Measurements from ENCODE around the gene TGFB1. TPM values are rescaled to one million over a fixed set of nuclear protein-coding genes. Genes with fewer than 3 reads are reported as not detected.
"Not testable (repeated sequence)": the region's sequence is repeated elsewhere in the genome, so short reads cannot be mapped to it uniquely, and the experiment has no call there.

TGFB1 gene
- total RNA-seq, 1 donor from 2014 or later: 195 TPM

DNA sequence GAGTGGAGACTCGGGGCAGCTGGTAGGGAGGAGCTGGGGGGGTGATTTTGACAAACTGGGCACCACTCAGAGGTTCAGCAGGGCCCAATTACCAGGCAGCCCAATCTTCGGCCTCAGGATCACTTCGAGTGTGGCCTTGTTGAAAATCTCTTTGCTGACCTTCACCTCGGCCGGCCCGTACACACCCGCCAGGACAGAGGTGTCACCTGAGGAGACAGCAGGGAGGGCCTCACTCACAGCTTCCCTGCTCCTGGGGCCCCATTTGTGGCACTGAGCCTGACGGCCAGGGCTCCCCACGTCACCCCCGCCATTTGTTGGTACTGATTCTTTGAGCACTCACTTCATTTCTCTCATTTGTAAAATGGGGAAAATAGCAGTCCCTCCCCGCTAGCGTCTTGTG lies 39.1 kb upstream of the TGFB1 start:
- Mint-ChIP-seq H3K9me3 (ENCODE audit: low read depth) (no peaks in the 10 kb centered on the region), H3K36me3 (ENCODE audit: low read depth) (peaks cover 3% of the 10 kb centered on the region), H3K27ac (ENCODE audit: unreplicated experiment) (no peak overlapping the region), H3K27me3 (ENCODE audit: low read depth) (no peaks in the 10 kb centered on the region), H3K4me3 (ENCODE audit: unreplicated experiment) (no peak overlapping the region), H3K4me1 (ENCODE audit: low read depth) (peaks cover 18% of the 10 kb centered on the region)
- TF ChIP-seq, protein P1, sequence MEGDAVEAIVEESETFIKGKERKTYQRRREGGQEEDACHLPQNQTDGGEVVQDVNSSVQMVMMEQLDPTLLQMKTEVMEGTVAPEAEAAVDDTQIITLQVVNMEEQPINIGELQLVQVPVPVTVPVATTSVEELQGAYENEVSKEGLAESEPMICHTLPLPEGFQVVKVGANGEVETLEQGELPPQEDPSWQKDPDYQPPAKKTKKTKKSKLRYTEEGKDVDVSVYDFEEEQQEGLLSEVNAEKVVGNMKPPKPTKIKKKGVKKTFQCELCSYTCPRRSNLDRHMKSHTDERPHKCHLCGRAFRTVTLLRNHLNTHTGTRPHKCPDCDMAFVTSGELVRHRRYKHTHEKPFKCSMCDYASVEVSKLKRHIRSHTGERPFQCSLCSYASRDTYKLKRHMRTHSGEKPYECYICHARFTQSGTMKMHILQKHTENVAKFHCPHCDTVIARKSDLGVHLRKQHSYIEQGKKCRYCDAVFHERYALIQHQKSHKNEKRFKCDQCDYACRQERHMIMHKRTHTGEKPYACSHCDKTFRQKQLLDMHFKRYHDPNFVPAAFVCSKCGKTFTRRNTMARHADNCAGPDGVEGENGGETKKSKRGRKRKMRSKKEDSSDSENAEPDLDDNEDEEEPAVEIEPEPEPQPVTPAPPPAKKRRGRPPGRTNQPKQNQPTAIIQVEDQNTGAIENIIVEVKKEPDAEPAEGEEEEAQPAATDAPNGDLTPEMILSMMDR (IDR thresholded peaks at IDR 0.05): no peak
- no peak for DNase-seq (ENCODE audit: low spot score)

DNA sequence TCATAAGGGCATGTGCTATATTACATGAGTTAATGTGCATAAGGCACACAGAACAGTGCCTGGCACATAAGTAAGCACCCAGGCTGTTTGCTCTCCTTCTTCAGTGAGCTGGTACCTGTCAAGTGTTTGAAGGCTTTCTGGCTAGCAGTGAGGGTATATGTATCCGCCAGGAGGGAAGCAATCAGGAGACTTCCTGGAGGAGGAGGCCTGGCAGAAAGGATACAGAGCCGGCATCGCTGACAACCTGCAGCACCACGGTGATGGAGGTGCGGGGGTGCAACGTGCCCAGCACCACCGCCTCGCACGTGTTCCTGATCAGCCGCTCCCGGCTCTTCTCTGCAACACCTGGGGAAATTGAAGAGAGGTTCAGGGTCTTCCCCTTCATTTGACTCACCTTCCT lies 37.9 kb upstream of the TGFB1 start:
- Mint-ChIP-seq H3K27ac (ENCODE audit: unreplicated experiment) (no peak overlapping the region), H3K36me3 (ENCODE audit: low read depth) (peaks cover 3% of the 10 kb centered on the region), H3K4me3 (ENCODE audit: unreplicated experiment) (no peak overlapping the region), H3K27me3 (ENCODE audit: low read depth) (no peaks in the 10 kb centered on the region), H3K9me3 (ENCODE audit: low read depth) (no peaks in the 10 kb centered on the region), H3K4me1 (ENCODE audit: low read depth) (peaks cover 11% of the 10 kb centered on the region)
- no peak for DNase-seq (ENCODE audit: low spot score)
- TF ChIP-seq, protein P1 (IDR thresholded peaks at IDR 0.05): no peak

GRCh38 chr19:41386442-41386841 lies 32.7 kb upstream of the TGFB1 start:
- Mint-ChIP-seq H3K9me3 (ENCODE audit: low read depth) (no peaks in the 10 kb centered on the region), H3K27me3 (ENCODE audit: low read depth) (no peaks in the 10 kb centered on the region), H3K36me3 (ENCODE audit: low read depth) (peaks cover 3% of the 10 kb centered on the region), H3K4me3 (ENCODE audit: unreplicated experiment) (no peak overlapping the region), H3K4me1 (ENCODE audit: low read depth) (no peaks in the 10 kb centered on the region), H3K27ac (ENCODE audit: unreplicated experiment) (no peak overlapping the region)
- TF ChIP-seq, protein P1 (IDR thresholded peaks at IDR 0.05): no peak
- DNase-seq (ENCODE audit: low spot score): no peak

GRCh38 chr19:41384351-41384750 lies 30.6 kb upstream of the TGFB1 start:
- Mint-ChIP-seq H3K27me3 (ENCODE audit: low read depth) (no peaks in the 10 kb centered on the region), H3K36me3 (ENCODE audit: low read depth) (no peaks in the 10 kb centered on the region), H3K4me1 (ENCODE audit: low read depth) (no peaks in the 10 kb centered on the region), H3K27ac (ENCODE audit: unreplicated experiment) (no peak overlapping the region), H3K4me3 (ENCODE audit: unreplicated experiment) (no peak overlapping the region), H3K9me3 (ENCODE audit: low read depth) (no peaks in the 10 kb centered on the region)
- no peak for DNase-seq (ENCODE audit: low spot score)
- TF ChIP-seq, protein P1 (IDR thresholded peaks at IDR 0.05): no peak

GRCh38 chr19:41381536-41381935 lies 27.8 kb upstream of the TGFB1 start:
- H3K9me3 Mint-ChIP-seq (ENCODE audit: low read depth); H3K27ac Mint-ChIP-seq (ENCODE audit: unreplicated experiment); H3K4me3 Mint-ChIP-seq (ENCODE audit: unreplicated experiment); H3K4me1 Mint-ChIP-seq (ENCODE audit: low read depth); H3K27me3 Mint-ChIP-seq (ENCODE audit: low read depth); DNase-seq (ENCODE audit: low spot score); H3K36me3 Mint-ChIP-seq (ENCODE audit: low read depth): not testable (repeated sequence)

- DNase-seq (ENCODE audit: low spot score): no peak
- Mint-ChIP-seq H3K4me3 (ENCODE audit: unreplicated experiment) (no peak overlapping the region), H3K27ac (ENCODE audit: unreplicated experiment) (no peak overlapping the region)
Measured at GRCh38 chr19:41377977-41378709, 24.4 kb upstream of the TGFB1 start.

More at GRCh38 chr19:41377977-41378709, 24.4 kb upstream of the TGFB1 start:
- Mint-ChIP-seq H3K4me1 (ENCODE audit: low read depth) (peaks cover 22% of the 10 kb centered on the region), H3K9me3 (ENCODE audit: low read depth) (no peaks in the 10 kb centered on the region), H3K36me3 (ENCODE audit: low read depth) (no peaks in the 10 kb centered on the region), H3K27me3 (ENCODE audit: low read depth) (no peaks in the 10 kb centered on the region)
- TF ChIP-seq, protein P1 (IDR thresholded peaks at IDR 0.05): no peak
